DND-41 (cell line): ENCODE results near the gene HIBCH.

Source experiments
- EZH2 ChIP-seq: IDR thresholded peaks from 3 replicates; pipeline ENCODE4 v1.6.1; 2012; ENCODE audit warnings: borderline replicate concordance, low read depth, mild to moderate bottlenecking, moderate library complexity, low read length, inconsistent platforms; ENCODE audit not compliant: severe bottlenecking
- TF ChIP-seq, protein P1 (sequence below): IDR thresholded peaks from 2 replicates; pipeline ENCODE4 v1.5.1; 2012; ENCODE audit warnings: borderline replicate concordance, low read length, moderate library complexity, mild to moderate bottlenecking; ENCODE audit not compliant: poor library complexity, severe bottlenecking; ENCODE audit errors: extremely low read depth

DNA sequence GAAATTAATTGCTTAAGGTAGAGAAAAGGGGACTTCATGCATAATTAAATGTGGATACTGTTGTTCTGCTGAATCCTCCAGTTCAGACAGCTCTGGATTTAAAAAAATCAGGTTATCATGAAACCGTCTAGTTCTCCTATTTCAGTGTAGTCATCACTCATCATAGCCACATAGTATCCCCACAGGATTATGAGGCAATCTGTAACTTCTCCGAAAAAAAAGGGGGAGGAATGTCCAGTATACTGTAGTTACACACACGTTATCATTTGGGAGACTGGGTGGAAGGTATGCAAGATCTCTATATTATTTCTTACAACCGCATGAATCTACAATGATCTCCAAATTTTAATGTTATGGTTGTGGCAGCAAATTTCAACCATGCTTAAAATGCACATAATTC lies 114.0 kb downstream of the HIBCH start:
- TF ChIP-seq, protein P1, sequence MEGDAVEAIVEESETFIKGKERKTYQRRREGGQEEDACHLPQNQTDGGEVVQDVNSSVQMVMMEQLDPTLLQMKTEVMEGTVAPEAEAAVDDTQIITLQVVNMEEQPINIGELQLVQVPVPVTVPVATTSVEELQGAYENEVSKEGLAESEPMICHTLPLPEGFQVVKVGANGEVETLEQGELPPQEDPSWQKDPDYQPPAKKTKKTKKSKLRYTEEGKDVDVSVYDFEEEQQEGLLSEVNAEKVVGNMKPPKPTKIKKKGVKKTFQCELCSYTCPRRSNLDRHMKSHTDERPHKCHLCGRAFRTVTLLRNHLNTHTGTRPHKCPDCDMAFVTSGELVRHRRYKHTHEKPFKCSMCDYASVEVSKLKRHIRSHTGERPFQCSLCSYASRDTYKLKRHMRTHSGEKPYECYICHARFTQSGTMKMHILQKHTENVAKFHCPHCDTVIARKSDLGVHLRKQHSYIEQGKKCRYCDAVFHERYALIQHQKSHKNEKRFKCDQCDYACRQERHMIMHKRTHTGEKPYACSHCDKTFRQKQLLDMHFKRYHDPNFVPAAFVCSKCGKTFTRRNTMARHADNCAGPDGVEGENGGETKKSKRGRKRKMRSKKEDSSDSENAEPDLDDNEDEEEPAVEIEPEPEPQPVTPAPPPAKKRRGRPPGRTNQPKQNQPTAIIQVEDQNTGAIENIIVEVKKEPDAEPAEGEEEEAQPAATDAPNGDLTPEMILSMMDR, result no peak
- no peak for TF ChIP-seq EZH2
